ENCODE data around the gene IBTK.
"Not testable (repeated sequence)": the region's sequence is repeated elsewhere in the genome, so short reads cannot be mapped to it uniquely, and the experiment has no call there.

The IBTK gene, protein sequence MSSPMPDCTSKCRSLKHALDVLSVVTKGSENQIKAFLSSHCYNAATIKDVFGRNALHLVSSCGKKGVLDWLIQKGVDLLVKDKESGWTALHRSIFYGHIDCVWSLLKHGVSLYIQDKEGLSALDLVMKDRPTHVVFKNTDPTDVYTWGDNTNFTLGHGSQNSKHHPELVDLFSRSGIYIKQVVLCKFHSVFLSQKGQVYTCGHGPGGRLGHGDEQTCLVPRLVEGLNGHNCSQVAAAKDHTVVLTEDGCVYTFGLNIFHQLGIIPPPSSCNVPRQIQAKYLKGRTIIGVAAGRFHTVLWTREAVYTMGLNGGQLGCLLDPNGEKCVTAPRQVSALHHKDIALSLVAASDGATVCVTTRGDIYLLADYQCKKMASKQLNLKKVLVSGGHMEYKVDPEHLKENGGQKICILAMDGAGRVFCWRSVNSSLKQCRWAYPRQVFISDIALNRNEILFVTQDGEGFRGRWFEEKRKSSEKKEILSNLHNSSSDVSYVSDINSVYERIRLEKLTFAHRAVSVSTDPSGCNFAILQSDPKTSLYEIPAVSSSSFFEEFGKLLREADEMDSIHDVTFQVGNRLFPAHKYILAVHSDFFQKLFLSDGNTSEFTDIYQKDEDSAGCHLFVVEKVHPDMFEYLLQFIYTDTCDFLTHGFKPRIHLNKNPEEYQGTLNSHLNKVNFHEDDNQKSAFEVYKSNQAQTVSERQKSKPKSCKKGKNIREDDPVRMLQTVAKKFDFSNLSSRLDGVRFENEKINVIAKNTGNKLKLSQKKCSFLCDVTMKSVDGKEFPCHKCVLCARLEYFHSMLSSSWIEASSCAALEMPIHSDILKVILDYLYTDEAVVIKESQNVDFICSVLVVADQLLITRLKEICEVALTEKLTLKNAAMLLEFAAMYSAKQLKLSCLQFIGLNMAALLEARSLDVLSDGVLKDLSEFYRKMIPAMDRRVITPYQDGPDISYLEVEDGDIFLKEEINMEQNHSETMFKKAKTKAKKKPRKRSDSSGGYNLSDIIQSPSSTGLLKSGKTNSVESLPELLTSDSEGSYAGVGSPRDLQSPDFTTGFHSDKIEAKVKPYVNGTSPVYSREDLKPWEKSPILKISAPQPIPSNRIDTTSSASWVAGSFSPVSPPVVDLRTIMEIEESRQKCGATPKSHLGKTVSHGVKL (N-terminal part only)

DNA sequence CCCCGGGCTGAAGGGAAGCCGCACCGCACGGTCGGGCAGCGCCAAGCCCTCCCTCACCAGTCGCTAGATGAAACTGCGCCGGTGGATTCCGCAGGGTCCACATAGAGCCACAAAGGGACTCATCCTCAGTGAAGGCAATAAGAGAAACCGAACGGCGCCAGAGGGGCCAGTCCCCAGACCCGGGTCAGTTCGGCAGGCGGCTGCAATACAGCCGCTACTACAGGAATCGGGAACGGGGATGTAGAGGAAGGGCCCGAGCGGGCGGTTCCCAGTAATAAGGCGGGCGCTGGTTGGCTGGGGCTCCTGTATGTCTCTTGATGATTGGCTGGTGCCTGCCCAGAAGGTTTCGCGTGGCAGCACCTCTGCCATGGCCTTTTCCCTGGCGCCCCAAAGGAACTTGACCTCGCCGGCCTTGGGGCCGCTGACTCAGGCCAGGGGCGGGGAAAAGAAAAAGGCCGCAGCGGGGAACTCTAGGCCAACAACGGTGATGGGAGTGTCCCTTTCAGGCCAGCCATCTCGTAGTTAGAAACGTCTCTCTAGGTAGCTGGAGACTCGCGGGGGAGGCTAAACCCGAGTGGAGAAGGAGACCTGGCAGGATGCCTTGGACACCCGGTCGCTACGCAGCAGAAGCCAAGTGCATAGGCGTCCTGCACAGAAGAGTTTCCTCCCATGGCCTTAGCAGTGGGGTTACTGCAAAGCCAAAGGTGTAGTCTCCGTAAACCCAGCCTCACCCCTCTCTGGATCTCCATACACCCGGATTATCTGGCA is at the start of gene IBTK:
IBTK (minus strand) TSS at position 240 of the 768 bp plus-strand sequence. CDS start 7,258 bp downstream, outside the sequence.
- Mint-ChIP-seq H3K27ac (peak within 1 kb of the TSS; percentile 94), H3K36me3 (peaks cover 5% of the 10 kb centered on the region), H3K4me1 (peaks cover 20% of the 10 kb centered on the region), H3K9me3 (no peaks in the 10 kb centered on the region), H3K4me3 (peak within 1 kb of the TSS; percentile 98), H3K27me3 (no peaks in the 10 kb centered on the region)
- ATAC-seq (ENCODE audit: low read depth) (peak; percentile 92), DNase-seq (ENCODE audit: low spot score in 2 of 2) (peak; percentile 92 to 97)

DNA sequence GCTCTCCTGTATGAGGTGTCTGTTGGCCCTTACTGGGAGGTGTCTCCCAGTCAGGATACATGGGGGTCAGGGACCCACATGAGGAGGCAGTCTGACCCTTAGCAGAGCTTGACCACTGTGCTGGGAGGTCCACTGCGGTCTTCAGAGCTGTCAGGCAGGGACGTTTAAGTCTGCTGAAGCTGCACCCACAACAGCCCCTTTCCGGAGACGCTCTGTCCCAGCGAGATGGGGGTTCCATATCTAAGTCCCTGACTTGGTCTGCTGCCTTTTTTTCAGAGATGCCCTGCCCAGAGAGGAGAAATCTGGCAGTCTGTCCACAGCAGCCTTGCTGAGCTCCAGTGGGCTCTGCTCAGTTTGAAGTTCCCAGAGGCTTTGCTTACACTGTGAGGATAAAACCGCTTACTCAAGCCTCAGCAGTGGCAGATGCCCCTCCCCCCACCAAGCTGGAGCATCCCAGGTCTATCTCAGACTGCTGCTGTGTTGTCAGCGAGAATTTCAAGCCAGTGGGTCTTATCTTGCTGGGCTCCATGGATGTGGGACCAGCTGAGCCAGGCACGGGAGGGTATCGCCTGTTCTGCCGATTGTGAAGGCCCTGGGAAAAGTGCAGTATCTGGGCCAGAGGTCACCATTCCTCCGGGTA is 36.3 kb upstream of the IBTK start:
- DNase-seq (ENCODE audit: low spot score in 2 of 2) (no peak), ATAC-seq (ENCODE audit: low read depth) (no peak)
- Mint-ChIP-seq H3K9me3 (no peaks in the 10 kb centered on the region), H3K4me1 (peaks cover 14% of the 10 kb centered on the region), H3K4me3 (no peak overlapping the region), H3K27me3 (peaks cover 5% of the 10 kb centered on the region), H3K36me3 (no peaks in the 10 kb centered on the region), H3K27ac (no peak overlapping the region)

DNA sequence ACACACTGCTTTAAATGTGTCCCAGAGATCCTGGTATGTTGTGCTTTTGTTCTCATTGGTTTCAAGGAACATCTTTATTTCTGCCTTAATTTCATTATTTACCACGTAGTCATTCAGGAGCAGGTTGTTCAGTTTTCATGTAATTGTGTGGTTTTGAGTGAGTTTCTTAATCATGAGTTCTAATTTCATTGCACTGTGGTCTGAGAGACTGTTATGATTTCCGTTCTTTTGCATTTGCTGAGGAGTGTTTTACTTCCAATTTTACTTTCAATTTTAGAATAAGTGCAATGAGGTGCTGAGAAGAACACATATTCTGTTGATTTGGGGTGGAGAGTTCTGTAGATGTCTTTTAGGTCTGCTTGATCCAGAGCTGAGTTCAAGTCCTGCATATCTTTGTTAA is 34.0 kb upstream of the IBTK start:
- H3K36me3 Mint-ChIP-seq; ATAC-seq (ENCODE audit: low read depth); H3K27ac Mint-ChIP-seq; H3K27me3 Mint-ChIP-seq; DNase-seq (ENCODE audit: low spot score in 2 of 2); H3K9me3 Mint-ChIP-seq: not testable (repeated sequence)
- Mint-ChIP-seq H3K4me1 (peaks cover 14% of the 10 kb centered on the region), H3K4me3 (peak overlapping the region; percentile 28)

DNA sequence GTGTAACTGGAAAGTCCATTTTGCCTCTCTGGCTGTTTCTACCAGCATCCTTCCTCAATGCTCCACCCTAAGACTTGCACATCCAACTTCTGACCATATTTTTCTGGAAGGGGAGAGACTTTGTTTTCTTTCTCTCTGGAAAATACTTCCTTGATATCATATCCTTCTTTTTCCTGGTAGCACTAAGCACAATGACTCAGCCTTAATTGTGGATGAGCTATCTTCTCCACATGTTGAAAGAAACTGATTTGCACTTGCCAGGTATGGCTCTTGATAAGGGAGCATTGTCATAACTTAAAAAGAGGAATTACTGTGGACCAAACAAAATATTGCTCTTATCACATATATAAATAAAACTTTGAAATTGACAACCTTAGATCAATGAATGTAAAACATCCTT is 30.1 kb upstream of the IBTK start:
- no peak overlapping the region for H3K4me3 Mint-ChIP-seq
- H3K36me3 Mint-ChIP-seq: no peaks in the 10 kb centered on the region
- no peak overlapping the region for H3K27ac Mint-ChIP-seq
- peaks cover 12% of the 10 kb centered on the region for H3K4me1 Mint-ChIP-seq
- H3K9me3 Mint-ChIP-seq: no peaks in the 10 kb centered on the region
- ATAC-seq (ENCODE audit: low read depth): no peak
- DNase-seq (ENCODE audit: low spot score in 2 of 2): no peak
- H3K27me3 Mint-ChIP-seq: no peaks in the 10 kb centered on the region

DNA sequence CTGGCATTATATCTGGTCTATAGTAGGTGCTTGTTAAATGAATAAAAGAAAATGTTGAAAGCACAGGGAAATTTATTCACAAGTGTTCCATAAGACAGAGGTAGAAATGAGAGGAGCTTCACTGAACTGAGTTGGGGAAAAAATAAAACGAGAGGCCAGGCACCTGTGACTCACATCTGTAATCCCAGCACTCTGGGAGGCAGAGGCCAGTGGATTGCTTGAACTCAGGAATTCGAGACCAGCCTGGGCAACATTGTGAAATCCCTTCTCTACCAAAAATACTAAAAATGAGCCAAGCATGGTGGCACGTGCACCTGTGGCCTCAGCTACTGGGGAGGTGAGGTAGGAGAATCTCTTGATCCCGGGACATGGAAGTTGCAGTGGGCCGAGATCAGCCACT is 28.1 kb upstream of the IBTK start:
- Mint-ChIP-seq H3K4me1 (no peaks in the 10 kb centered on the region), H3K27ac (no peak overlapping the region), H3K4me3 (no peak overlapping the region), H3K27me3 (peaks cover 2% of the 10 kb centered on the region), H3K9me3 (no peaks in the 10 kb centered on the region), H3K36me3 (no peaks in the 10 kb centered on the region)
- DNase-seq (ENCODE audit: low spot score in 2 of 2) (no peak), ATAC-seq (ENCODE audit: low read depth) (no peak)

DNA sequence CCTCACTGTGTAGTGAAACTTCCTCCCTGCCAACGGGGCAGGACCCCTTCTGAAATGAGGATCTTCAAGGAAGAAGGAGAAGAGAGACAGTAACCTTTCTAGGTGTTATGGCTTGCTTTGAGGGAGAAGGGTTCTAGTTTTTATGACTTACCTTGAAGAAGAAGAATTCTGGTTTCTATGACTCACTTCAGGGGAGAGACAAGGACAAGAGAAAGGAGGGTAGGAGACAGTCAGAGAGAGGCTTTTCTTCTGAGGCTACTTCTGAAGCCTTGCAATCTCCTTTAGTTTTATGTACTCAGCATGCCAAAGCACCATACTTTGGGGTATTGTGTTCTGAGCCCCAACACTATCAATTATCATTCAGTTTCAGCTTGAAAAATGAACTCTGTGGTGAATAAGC is 25.8 kb upstream of the IBTK start:
- no peak for DNase-seq (ENCODE audit: low spot score in 2 of 2)
- ATAC-seq (ENCODE audit: low read depth): no peak
- no peaks in the 10 kb centered on the region for H3K9me3 Mint-ChIP-seq
- H3K4me1 Mint-ChIP-seq: no peaks in the 10 kb centered on the region
- peaks cover 2% of the 10 kb centered on the region for H3K27me3 Mint-ChIP-seq
- H3K4me3 Mint-ChIP-seq: no peak overlapping the region
- no peaks in the 10 kb centered on the region for H3K36me3 Mint-ChIP-seq
- H3K27ac Mint-ChIP-seq: no peak overlapping the region

DNA sequence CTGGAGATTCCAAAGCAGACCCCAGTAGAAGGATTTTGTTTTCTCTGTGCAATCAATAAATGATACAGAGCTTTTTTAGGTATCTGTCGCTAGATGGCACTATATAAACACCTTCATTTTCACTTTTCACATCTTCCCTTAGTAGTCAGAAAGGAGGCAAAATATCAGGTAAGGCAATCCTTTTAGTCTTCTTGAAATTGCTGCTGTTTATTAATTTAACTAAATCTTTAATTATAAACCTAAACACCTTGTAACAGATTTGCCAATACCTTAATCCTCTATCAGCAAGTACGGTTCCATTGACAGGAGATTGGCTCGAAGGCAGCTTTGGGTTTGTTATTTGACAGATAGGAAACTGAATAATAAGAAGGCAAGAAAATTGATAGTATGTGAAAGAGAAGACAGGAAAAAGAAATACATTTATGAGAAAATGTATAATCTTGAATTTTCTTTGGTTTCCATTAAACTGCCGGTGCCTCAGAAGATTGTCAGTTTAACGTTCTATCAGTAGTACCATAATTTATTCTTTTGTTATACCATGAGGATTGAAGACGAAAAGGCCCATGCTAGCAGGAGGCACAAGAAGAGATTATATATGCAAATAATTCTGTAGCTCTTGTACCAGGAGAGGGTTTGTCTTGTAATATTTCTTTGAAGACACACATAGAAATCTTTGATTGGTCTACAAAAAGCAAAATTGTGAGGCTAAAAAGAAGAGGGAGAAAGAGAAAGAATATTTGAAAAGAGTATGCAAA is 23.5 kb upstream of the IBTK start:
- Mint-ChIP-seq H3K9me3 (no peaks in the 10 kb centered on the region), H3K27me3 (peaks cover 4% of the 10 kb centered on the region), H3K4me1 (no peaks in the 10 kb centered on the region), H3K27ac (no peak overlapping the region), H3K36me3 (no peaks in the 10 kb centered on the region), H3K4me3 (no peak overlapping the region)
- ATAC-seq (ENCODE audit: low read depth) (peak; percentile 32), DNase-seq (ENCODE audit: low spot score in 2 of 2) (peak in 1 of 2 donors; percentile 14)

DNA sequence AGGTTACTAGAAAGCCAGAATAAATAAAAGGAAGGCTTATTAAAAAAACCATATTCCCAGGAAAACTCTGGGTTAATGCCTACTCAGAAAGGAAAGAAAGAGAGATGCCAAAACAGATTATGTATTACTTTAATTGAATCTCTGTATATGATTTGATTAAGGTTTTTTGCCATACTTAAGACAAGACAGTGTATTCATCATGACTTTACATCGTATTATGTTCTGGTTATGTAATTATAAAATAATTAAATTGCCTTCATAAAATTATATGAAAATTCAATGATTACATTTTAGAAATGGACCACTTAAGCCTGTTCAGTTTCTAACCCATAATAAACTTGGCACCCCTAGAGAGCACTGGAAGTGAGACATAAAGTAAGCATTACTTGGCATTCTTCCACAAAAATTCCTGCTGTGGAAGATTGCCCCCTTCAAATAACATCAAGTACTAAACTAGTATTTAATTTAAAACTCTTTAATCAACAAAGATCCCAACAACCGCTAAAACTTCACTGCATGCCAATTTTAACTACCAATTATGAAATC is 20.8 kb upstream of the IBTK start:
- H3K9me3 Mint-ChIP-seq: no peaks in the 10 kb centered on the region

DNA sequence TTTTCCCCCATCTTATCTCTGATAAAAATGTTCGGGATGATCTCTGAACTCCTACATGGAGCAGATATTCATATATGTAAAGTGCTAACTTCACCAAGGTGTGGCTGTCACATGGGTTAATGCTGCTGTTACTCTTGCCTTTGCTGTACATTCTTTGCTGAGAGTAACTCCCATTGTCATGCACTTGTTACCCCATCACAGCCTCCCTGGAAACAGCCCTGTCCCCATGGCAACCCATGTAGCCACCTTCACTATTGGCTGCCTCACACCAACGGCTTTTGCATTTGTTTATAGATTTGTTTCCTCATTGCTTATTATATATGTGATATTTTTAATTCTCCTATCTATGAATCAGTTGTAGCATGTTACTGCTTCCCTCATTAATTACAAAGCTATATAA is 17.3 kb upstream of the IBTK start:
- DNase-seq (ENCODE audit: low spot score in 2 of 2) (no peak), ATAC-seq (ENCODE audit: low read depth) (no peak)
- no peak overlapping the region for H3K27ac Mint-ChIP-seq
- no peak overlapping the region for H3K4me3 Mint-ChIP-seq
- no peaks in the 10 kb centered on the region for H3K9me3 Mint-ChIP-seq
- H3K4me1 Mint-ChIP-seq: no peaks in the 10 kb centered on the region
- H3K36me3 Mint-ChIP-seq: no peaks in the 10 kb centered on the region
- peaks cover 4% of the 10 kb centered on the region for H3K27me3 Mint-ChIP-seq

More for the DNA sequence above, 20.8 kb upstream of the IBTK start:
- DNase-seq (ENCODE audit: low spot score in 2 of 2) (no peak), ATAC-seq (ENCODE audit: low read depth) (no peak)
- Mint-ChIP-seq H3K27ac (no peak overlapping the region), H3K4me1 (no peaks in the 10 kb centered on the region), H3K27me3 (peaks cover 4% of the 10 kb centered on the region), H3K36me3 (no peaks in the 10 kb centered on the region), H3K4me3 (no peak overlapping the region)

DNA sequence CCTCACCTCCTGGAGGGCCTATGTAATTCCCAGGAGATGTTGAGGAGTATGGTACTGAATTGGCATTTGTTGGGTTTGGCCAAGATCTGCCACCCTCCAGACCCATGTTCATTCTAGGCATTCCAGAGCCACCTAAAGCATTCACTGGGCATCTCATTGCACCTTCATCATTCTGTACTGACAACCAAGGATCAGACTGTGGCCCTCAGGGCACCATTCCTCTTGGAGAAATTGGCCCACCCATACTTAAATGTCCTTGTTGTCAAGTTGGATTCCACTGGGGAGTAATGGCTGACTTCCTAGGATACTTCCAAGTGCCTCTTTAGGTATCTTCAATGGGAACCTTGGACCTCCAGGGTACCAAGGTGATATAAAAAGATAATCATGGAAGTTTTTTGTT is 16.8 kb upstream of the IBTK start:
- H3K4me1 Mint-ChIP-seq: no peaks in the 10 kb centered on the region
- no peak overlapping the region for H3K4me3 Mint-ChIP-seq
- ATAC-seq (ENCODE audit: low read depth) (no peak), DNase-seq (ENCODE audit: low spot score in 2 of 2) (no peak)
- no peak overlapping the region for H3K27ac Mint-ChIP-seq
- H3K27me3 Mint-ChIP-seq: peaks cover 4% of the 10 kb centered on the region
- H3K36me3 Mint-ChIP-seq: no peaks in the 10 kb centered on the region
- no peaks in the 10 kb centered on the region for H3K9me3 Mint-ChIP-seq

DNA sequence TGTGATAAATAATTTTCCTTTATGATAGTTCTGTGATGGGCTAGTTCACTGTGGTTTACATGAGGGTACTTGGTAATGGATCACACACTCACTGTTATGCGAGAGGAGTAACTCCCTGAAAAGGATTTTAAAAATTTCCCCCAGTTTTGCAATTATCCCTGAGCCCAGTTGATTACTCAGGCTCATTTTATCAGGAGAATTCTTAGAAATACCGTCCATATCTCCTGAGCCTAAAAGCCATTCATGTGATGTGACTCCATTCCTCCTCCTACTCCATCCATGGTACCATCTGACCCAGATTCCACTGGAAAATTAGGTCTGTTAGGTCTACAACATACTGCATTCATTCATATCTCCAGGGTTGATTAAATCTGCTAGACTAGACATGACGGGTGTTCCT is 16.4 kb upstream of the IBTK start:
- Mint-ChIP-seq H3K27me3 (peaks cover 4% of the 10 kb centered on the region), H3K36me3 (no peaks in the 10 kb centered on the region), H3K4me1 (no peaks in the 10 kb centered on the region), H3K9me3 (no peaks in the 10 kb centered on the region), H3K4me3 (no peak overlapping the region), H3K27ac (no peak overlapping the region)
- ATAC-seq (ENCODE audit: low read depth) (no peak), DNase-seq (ENCODE audit: low spot score in 2 of 2) (no peak)

DNA sequence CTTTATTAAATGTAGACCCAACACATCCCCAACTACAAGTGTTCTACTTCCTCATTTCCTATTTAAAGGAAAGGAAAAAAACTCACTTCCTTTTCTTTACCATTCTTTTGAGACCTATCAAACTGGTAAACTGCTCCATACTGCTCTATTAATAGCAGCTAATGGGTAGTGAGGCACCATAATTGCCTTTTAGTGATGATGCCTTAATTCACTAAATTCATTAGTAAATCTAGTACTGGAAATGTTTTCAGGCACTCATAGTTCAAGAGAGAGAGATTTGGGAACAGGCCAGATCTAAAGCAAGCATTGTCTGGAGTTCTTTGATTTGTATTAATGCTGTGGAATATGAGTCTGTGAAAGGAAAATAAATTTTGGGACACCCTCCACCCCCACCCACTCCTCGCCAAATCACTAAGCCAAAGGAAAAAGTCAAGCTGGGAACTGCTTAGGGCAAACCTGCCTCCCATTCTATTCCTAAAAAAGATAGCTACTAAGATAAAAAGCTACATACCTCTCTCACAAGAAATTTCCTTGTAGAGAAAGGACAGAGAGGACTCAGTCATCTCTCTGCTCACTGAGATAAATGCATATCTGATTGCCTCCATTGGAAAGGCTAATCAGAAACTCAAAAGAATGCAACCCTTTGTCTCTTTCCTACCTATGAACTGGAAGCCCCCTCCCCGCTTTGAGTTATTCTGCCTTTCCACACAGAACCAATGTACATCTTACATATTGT is 13.6 kb upstream of the IBTK start:
- no peaks in the 10 kb centered on the region for H3K9me3 Mint-ChIP-seq

More for the DNA sequence above, 13.6 kb upstream of the IBTK start:
- Mint-ChIP-seq H3K4me3 (no peak overlapping the region), H3K27me3 (peaks cover 2% of the 10 kb centered on the region), H3K36me3 (no peaks in the 10 kb centered on the region), H3K27ac (no peak overlapping the region), H3K4me1 (no peaks in the 10 kb centered on the region)
- ATAC-seq (ENCODE audit: low read depth) (no peak), DNase-seq (ENCODE audit: low spot score in 2 of 2) (no peak)

Measured in memory B cell (primary cell).